Adrenal gland (tissue), 12 donors: ENCODE data around the gene AP4E1. TPM values are rescaled to one million over a fixed set of nuclear protein-coding genes. Genes with fewer than 3 reads are reported as not detected.

Experiments used
- DNase-seq, 7 donors: peaks; one replicate each; pipeline ENCODE4 v3.0.0-alpha.2; 2019 to 2020
- H3K27ac ChIP-seq, 5 donors: fragments of 200-600 bp; sonication (generic) in 4 of 5; 1 replicate in 3 of 5; 2 replicates in 2 of 5; pipeline versions ENCODE4 v1.5.1 to v1.8.0; 2016 to 2020; ENCODE audit warnings: mild to moderate bottlenecking in 1 of 5
- H3K27me3 ChIP-seq: fragments of 200-600 bp; 2 replicates; pipeline ENCODE4 v1.8.0; 2021
- H3K36me3 ChIP-seq, 2 donors: fragments of 200-600 bp; replicated peaks in 1 of 2; 1 replicate in 1 of 2; 2 replicates in 1 of 2; pipeline versions ENCODE4 v1.5.1 to v1.8.0; 2018 to 2022
- H3K4me1 ChIP-seq, 2 donors: fragments of 200-600 bp; replicated peaks in 1 of 2; 1 replicate in 1 of 2; 2 replicates in 1 of 2; pipeline versions ENCODE4 v1.5.1 to v1.8.0; 2018 to 2021
- H3K4me3 ChIP-seq, 4 donors: fragments of 200-600 bp; sonication (generic) in 3 of 4; one replicate each; pipeline ENCODE4 v1.5.1; 2016 to 2018
- H3K9me3 ChIP-seq, 3 donors: fragments of 200-600 bp; sonication (generic) in 1 of 3; replicated peaks in 1 of 3; 1 replicate in 2 of 3; 2 replicates in 1 of 3; pipeline versions ENCODE4 v1.5.1 to v1.8.0; 2016 to 2021
- CTCF ChIP-seq, 6 experiments: fragments of 450-650 bp in 4 of 6; fragments of 200-600 bp in 2 of 6; sonication (generic) in 1 of 6; IDR thresholded peaks; 1 replicate in 5 of 6; 2 replicates in 1 of 6; pipeline versions ENCODE4 v1.5.1 to v1.8.0; 2016 to 2021; ENCODE audit warnings: antibody characterized with exemption in 6 of 6, mild to moderate bottlenecking in 2 of 6, moderate library complexity in 1 of 6
- POLR2A ChIP-seq, 2 donors: fragments of 450-650 bp; IDR thresholded peaks; one replicate each; pipeline ENCODE4 v1.6.1; 2017; ENCODE audit warnings: antibody characterized with exemption in 2 of 2, mild to moderate bottlenecking in 2 of 2, moderate library complexity in 1 of 2
- WGBS, 4 donors: extraction: QIAGEN DNeasy Blood & Tissue Kit in 2 of 4; methylation state at CpG; one replicate each; pipeline versions ENCODE4 v1.1.5 to v1.1.7; 2013 to 2017; 5-methylcytosine and 5-hydroxymethylcytosine counted together
- intact Hi-C, 2 donors: fragments of 100-400 bp; cut with DNase I; formaldehyde crosslinking; loops; one replicate each; pipeline versions ENCODE4 v1.14.1 to v1.15.0; 2022 to 2023
- polyA plus RNA-seq, 3 donors: library from polyadenylated mRNA; stranded (reverse); fragments of 200-250 nt in 2 of 3; fragments of 350-450 nt in 1 of 3; fragmentation: Illumina TruSeq in 1 of 3; extraction: RNeasy Lipid Tissue Mini Kit (QIAGEN cat#74804) in 1 of 3; gene quantifications; one replicate each; pipeline ENCODE4 v1.2.3, GENCODE V29; 2013 to 2014
- total RNA-seq, 9 donors: library from RNA; depleted of rRNA in 4 of 9; stranded (reverse); fragments of >200 nt in 4 of 9; fragments of 120-200 nt in 1 of 9; fragmentation: NEBNext Ultra II Directional in 1 of 9; extraction: Animal tissue kit (Norgen Biotek cat#: 25700) in 1 of 9; gene quantifications; one replicate each; pipeline versions ENCODE4 v1.1.0 to v1.2.4, GENCODE V29; 2013 to 2023
- donor health status: healthy with polysubstance abuse.
- donor health status: Bipolar disorder and iron deficiency.
- donor health status: DM: yes; HTN: yes; CAD: no.
- donor health status: DM: no; HTN: no; CAD: no.
- donor health status: DM: no; HTN: no; CAD: no.
- donor health status: DM: yes; HTN: yes; CAD: no.

Gene AP4E1
- total and polyA plus RNA-seq, 12 donors = 2.0 to 23.0 (median 9.5) TPM

GRCh38 chr15:50977162-50977561 is 68.7 kb downstream of the AP4E1 start:
- no peaks in the 10 kb centered on the region for H3K4me1 ChIP-seq
- no peak overlapping the region for H3K4me3 ChIP-seq
- peaks cover 0 to 5% (median 0%) of the 10 kb centered on the region in 3 donors for H3K9me3 ChIP-seq
- H3K36me3 ChIP-seq = no peaks in the 10 kb centered on the region
- TF ChIP-seq CTCF (IDR thresholded peaks at IDR 0.05) (no peak), POLR2A (IDR thresholded peaks at IDR 0.05) (no peak)
- H3K27me3 ChIP-seq = no peaks in the 10 kb centered on the region
- intact Hi-C loops = no loop called here
- no peak overlapping the region for H3K27ac ChIP-seq
- DNase-seq = no peak
- WGBS, 4 donors = 69 to 76% (median 74%) methylated on average over 2 of the region's 2 CpGs

GRCh38 chr15:50978580-50978979 is 70.1 kb downstream of the AP4E1 start:
- H3K9me3 ChIP-seq = peaks cover 0 to 5% (median 0%) of the 10 kb centered on the region in 3 donors
- H3K27ac ChIP-seq = no peak overlapping the region
- H3K4me1 ChIP-seq = no peaks in the 10 kb centered on the region
- intact Hi-C loops = no loop called here
- WGBS, 4 donors = 95 to 98% (median 97%) methylated on average over 4 of the region's 4 CpGs
- DNase-seq = no peak
- H3K4me3 ChIP-seq = no peak overlapping the region
- TF ChIP-seq POLR2A (IDR thresholded peaks at IDR 0.05) = no peak
- TF ChIP-seq CTCF (IDR thresholded peaks at IDR 0.05) = no peak
- no peaks in the 10 kb centered on the region for H3K27me3 ChIP-seq
- no peaks in the 10 kb centered on the region for H3K36me3 ChIP-seq

- H3K4me3 ChIP-seq = no peak overlapping the region
- no peak for DNase-seq
- H3K27me3 ChIP-seq = no peaks in the 10 kb centered on the region
- H3K9me3 ChIP-seq = peaks cover 0 to 5% (median 0%) of the 10 kb centered on the region in 3 donors
- TF ChIP-seq CTCF (IDR thresholded peaks at IDR 0.05) = no peak
- no peak for TF ChIP-seq POLR2A (IDR thresholded peaks at IDR 0.05)
- WGBS, 4 donors = 90 to 98% (median 94%) methylated on average over 1 of the region's 1 CpG
- intact Hi-C loops = no loop called here
- H3K36me3 ChIP-seq = no peaks in the 10 kb centered on the region
- no peaks in the 10 kb centered on the region for H3K4me1 ChIP-seq
- H3K27ac ChIP-seq = no peak overlapping the region
Measured at GRCh38 chr15:50979041-50979440, 70.6 kb downstream of the AP4E1 start.

GRCh38 chr15:50993598-50993997 is 85.1 kb downstream of the AP4E1 start:
- TF ChIP-seq CTCF (IDR thresholded peaks at IDR 0.05) = no peak
- no peak for TF ChIP-seq POLR2A (IDR thresholded peaks at IDR 0.05)
- H3K36me3 ChIP-seq = no peaks in the 10 kb centered on the region
- intact Hi-C loops = no loop called here
- peaks cover 0 to 7% of the 10 kb centered on the region in 2 donors for H3K4me1 ChIP-seq
- no peak for DNase-seq
- H3K4me3 ChIP-seq = no peak overlapping the region
- no peaks in the 10 kb centered on the region for H3K9me3 ChIP-seq
- no peaks in the 10 kb centered on the region for H3K27me3 ChIP-seq
- H3K27ac ChIP-seq = no peak overlapping the region
- WGBS, 4 donors = 86 to 96% (median 91%) methylated on average over 4 of the region's 4 CpGs
